Hippocampal formation (tissue), 2 donors: ENCODE results near the gene NIPAL3.
"Not testable (repeated sequence)": the region's sequence is repeated elsewhere in the genome, so short reads cannot be mapped to it uniquely, and the experiment has no call there.

Source experiments
- DNase-seq, 2 donors: peaks; one replicate each; lab custom pipeline; 2025; lab: John Stamatoyannopoulos, UW

NIPAL3 gene

GRCh38 chr1:24421502-24421901 is 5.9 kb downstream of the NIPAL3 start:
- DNase-seq: no peak

- DNase-seq: no peak
Observed at GRCh38 chr1:24424207-24424606, 8.6 kb downstream of the NIPAL3 start.

GRCh38 chr1:24424990-24425389 is 9.4 kb downstream of the NIPAL3 start:
- no peak for DNase-seq

GRCh38 chr1:24425441-24425840 is 9.8 kb downstream of the NIPAL3 start:
- no peak for DNase-seq

GRCh38 chr1:24425922-24426321 is 10.3 kb downstream of the NIPAL3 start:
- DNase-seq: no peak

GRCh38 chr1:24426744-24427544 is 11.3 kb downstream of the NIPAL3 start:
- DNase-seq: no peak

GRCh38 chr1:24427545-24427862 is 11.9 kb downstream of the NIPAL3 start:
- no peak for DNase-seq

- DNase-seq: peak in 1 of 2 donors; percentile 41
Observed at GRCh38 chr1:24435782-24436365, 20.3 kb downstream of the NIPAL3 start.

- DNase-seq: peak in 1 of 2 donors; percentile 19
Observed at GRCh38 chr1:24437631-24438396, 22.2 kb downstream of the NIPAL3 start.

GRCh38 chr1:24438423-24438901 is 22.9 kb downstream of the NIPAL3 start:
- DNase-seq: peak in 1 of 2 donors; percentile 48

- no peak for DNase-seq
Observed at GRCh38 chr1:24440436-24440835, 24.8 kb downstream of the NIPAL3 start.

- no peak for DNase-seq
Observed at GRCh38 chr1:24441480-24441879, 25.9 kb downstream of the NIPAL3 start.

GRCh38 chr1:24441996-24442668 is 26.5 kb downstream of the NIPAL3 start:
- no peak for DNase-seq

- no peak for DNase-seq
Observed at GRCh38 chr1:24442764-24443163, 27.2 kb downstream of the NIPAL3 start.

- DNase-seq: peak in 1 of 2 donors; percentile 51
Observed at GRCh38 chr1:24443241-24443656, 27.6 kb downstream of the NIPAL3 start.

- DNase-seq: not testable (repeated sequence)
Observed at GRCh38 chr1:24446446-24446845, 30.8 kb downstream of the NIPAL3 start.

- no peak for DNase-seq
Observed at GRCh38 chr1:24450316-24450715, 34.7 kb downstream of the NIPAL3 start.

- no peak for DNase-seq
Observed at GRCh38 chr1:24450857-24451397, 35.3 kb downstream of the NIPAL3 start.

GRCh38 chr1:24451746-24452145 is 36.1 kb downstream of the NIPAL3 start:
- no peak for DNase-seq

GRCh38 chr1:24452922-24453485 is 37.4 kb downstream of the NIPAL3 start:
- no peak for DNase-seq

- no peak for DNase-seq
Observed at GRCh38 chr1:24454673-24455072, 39.1 kb downstream of the NIPAL3 start.

GRCh38 chr1:24455272-24455671 is 39.7 kb downstream of the NIPAL3 start:
- no peak for DNase-seq
